ENCODE measurements around the gene WDFY2.

WDFY2 gene

GRCh38 chr13:51618626-51619025 lies 34.4 kb downstream of the WDFY2 start:
- no peak overlapping the region for H4K91ac ChIP-seq (ENCODE audit: low read depth, low read length)
- H3K18ac ChIP-seq (ENCODE audit: low read length), result no peak overlapping the region
- no peaks in the 10 kb centered on the region for H3K27me3 ChIP-seq (ENCODE audit: insufficient read depth, low read length)
- no peaks in the 10 kb centered on the region for H3K36me3 ChIP-seq (ENCODE audit: control insufficient read depth in 1 of 2, insufficient read depth in 2 of 2, low read length in 2 of 2)
- no peak overlapping the region for H3K14ac ChIP-seq (ENCODE audit: low read length)
- H2AK5ac ChIP-seq (ENCODE audit: low read length), result no peak overlapping the region
- no peak overlapping the region for H4K12ac ChIP-seq (ENCODE audit: low read depth, low read length)
- H3K4ac ChIP-seq (ENCODE audit: low read depth, low read length), result no peak overlapping the region
- H4K8ac ChIP-seq (ENCODE audit: low read depth, low read length), result no peak overlapping the region
- H3K79me2 ChIP-seq (ENCODE audit: control insufficient read depth, insufficient read depth, low read length, poor library complexity), result peaks cover 2% of the 10 kb centered on the region
- H3K27ac ChIP-seq (ENCODE audit: low read depth, low read length), result no peak overlapping the region
- WGBS (ENCODE audit: extremely low coverage, insufficient coverage, insufficient read length), result no CpG with 5 or more reads among the region's 1 CpG
- DNase-seq, result no peak
- no peaks in the 10 kb centered on the region for H3K79me1 ChIP-seq (ENCODE audit: low read length)
- no peaks in the 10 kb centered on the region for H3K9me3 ChIP-seq (ENCODE audit: insufficient read depth, low read depth, low read length)
- H2BK5ac ChIP-seq (ENCODE audit: low read depth, low read length, poor library complexity), result no peak overlapping the region
- no peak overlapping the region for H3K4me2 ChIP-seq (ENCODE audit: low read length)
- no peak overlapping the region for H2AFZ ChIP-seq (ENCODE audit: insufficient read depth, low read length, poor library complexity)
- H3K23ac ChIP-seq (ENCODE audit: low read length), result no peak overlapping the region
- H3K9ac ChIP-seq (ENCODE audit: low read length), result no peak overlapping the region
- peaks cover 0 to 7% of the 10 kb centered on the region in 2 experiments for H3K4me1 ChIP-seq (ENCODE audit: control insufficient read depth in 1 of 2, insufficient read depth in 2 of 2, low read length in 2 of 2)
- no peak overlapping the region for H2BK120ac ChIP-seq (ENCODE audit: insufficient read depth, low read length, poor library complexity)
- H2BK12ac ChIP-seq (ENCODE audit: low read length), result no peak overlapping the region
- no peak overlapping the region for H3K4me3 ChIP-seq (ENCODE audit: low read depth, low read length)

- Histone ChIP-seq H3K4me2 (ENCODE audit: low read length) (no peak overlapping the region), H3K36me3 (ENCODE audit: control insufficient read depth in 1 of 2, insufficient read depth in 2 of 2, low read length in 2 of 2) (no peaks in the 10 kb centered on the region), H3K9ac (ENCODE audit: low read length) (no peak overlapping the region), H3K4me1 (ENCODE audit: control insufficient read depth in 1 of 2, insufficient read depth in 2 of 2, low read length in 2 of 2) (peaks cover 0 to 7% of the 10 kb centered on the region in 2 experiments), H4K91ac (ENCODE audit: low read depth, low read length) (no peak overlapping the region), H3K4me3 (ENCODE audit: low read depth, low read length) (no peak overlapping the region), H3K9me3 (ENCODE audit: insufficient read depth, low read depth, low read length) (no peaks in the 10 kb centered on the region), H2BK120ac (ENCODE audit: insufficient read depth, low read length, poor library complexity) (no peak overlapping the region), H3K4ac (ENCODE audit: low read depth, low read length) (no peak overlapping the region), H3K79me2 (ENCODE audit: control insufficient read depth, insufficient read depth, low read length, poor library complexity) (peaks cover 2% of the 10 kb centered on the region), H2AK5ac (ENCODE audit: low read length) (no peak overlapping the region), H4K12ac (ENCODE audit: low read depth, low read length) (no peak overlapping the region), H4K8ac (ENCODE audit: low read depth, low read length) (no peak overlapping the region), H3K23ac (ENCODE audit: low read length) (no peak overlapping the region), H2BK5ac (ENCODE audit: low read depth, low read length, poor library complexity) (no peak overlapping the region), H3K79me1 (ENCODE audit: low read length) (no peaks in the 10 kb centered on the region), H3K18ac (ENCODE audit: low read length) (no peak overlapping the region), H3K14ac (ENCODE audit: low read length) (no peak overlapping the region), H2BK12ac (ENCODE audit: low read length) (no peak overlapping the region), H3K27ac (ENCODE audit: low read depth, low read length) (no peak overlapping the region), H2AFZ (ENCODE audit: insufficient read depth, low read length, poor library complexity) (no peak overlapping the region), H3K27me3 (ENCODE audit: insufficient read depth, low read length) (no peaks in the 10 kb centered on the region)
- no peak for DNase-seq
- no CpG with 5 or more reads among the region's 2 CpGs for WGBS (ENCODE audit: extremely low coverage, insufficient coverage, insufficient read length)
Measured at GRCh38 chr13:51619614-51620013, 35.4 kb downstream of the WDFY2 start.

GRCh38 chr13:51620165-51620983 lies 36.1 kb downstream of the WDFY2 start:
- Histone ChIP-seq H2AFZ (ENCODE audit: insufficient read depth, low read length, poor library complexity) (no peak overlapping the region), H3K27me3 (ENCODE audit: insufficient read depth, low read length) (no peaks in the 10 kb centered on the region), H3K18ac (ENCODE audit: low read length) (no peak overlapping the region), H3K23ac (ENCODE audit: low read length) (no peak overlapping the region), H2BK12ac (ENCODE audit: low read length) (no peak overlapping the region), H3K4me1 (ENCODE audit: control insufficient read depth in 1 of 2, insufficient read depth in 2 of 2, low read length in 2 of 2) (peaks cover 0 to 11% of the 10 kb centered on the region in 2 experiments), H4K91ac (ENCODE audit: low read depth, low read length) (no peak overlapping the region), H2BK120ac (ENCODE audit: insufficient read depth, low read length, poor library complexity) (no peak overlapping the region), H2BK5ac (ENCODE audit: low read depth, low read length, poor library complexity) (no peak overlapping the region), H4K8ac (ENCODE audit: low read depth, low read length) (no peak overlapping the region), H3K9me3 (ENCODE audit: insufficient read depth, low read depth, low read length) (peaks cover 2% of the 10 kb centered on the region), H3K4me3 (ENCODE audit: low read depth, low read length) (no peak overlapping the region), H3K27ac (ENCODE audit: low read depth, low read length) (no peak overlapping the region), H2AK5ac (ENCODE audit: low read length) (no peak overlapping the region), H3K79me1 (ENCODE audit: low read length) (no peaks in the 10 kb centered on the region), H3K4ac (ENCODE audit: low read depth, low read length) (no peak overlapping the region), H3K4me2 (ENCODE audit: low read length) (no peak overlapping the region), H3K9ac (ENCODE audit: low read length) (no peak overlapping the region), H3K36me3 (ENCODE audit: control insufficient read depth in 1 of 2, insufficient read depth in 2 of 2, low read length in 2 of 2) (no peaks in the 10 kb centered on the region), H4K12ac (ENCODE audit: low read depth, low read length) (no peak overlapping the region), H3K14ac (ENCODE audit: low read length) (no peak overlapping the region), H3K79me2 (ENCODE audit: control insufficient read depth, insufficient read depth, low read length, poor library complexity) (peaks cover 2% of the 10 kb centered on the region)
- WGBS (ENCODE audit: extremely low coverage, insufficient coverage, insufficient read length), result no CpG with 5 or more reads among the region's 11 CpGs
- DNase-seq, result no peak

- Histone ChIP-seq H3K36me3 (ENCODE audit: control insufficient read depth in 1 of 2, insufficient read depth in 2 of 2, low read length in 2 of 2) (no peaks in the 10 kb centered on the region), H3K27me3 (ENCODE audit: insufficient read depth, low read length) (no peaks in the 10 kb centered on the region), H3K4ac (ENCODE audit: low read depth, low read length) (no peak overlapping the region), H3K27ac (ENCODE audit: low read depth, low read length) (no peak overlapping the region), H4K12ac (ENCODE audit: low read depth, low read length) (no peak overlapping the region), H3K18ac (ENCODE audit: low read length) (no peak overlapping the region), H3K79me2 (ENCODE audit: control insufficient read depth, insufficient read depth, low read length, poor library complexity) (no peaks in the 10 kb centered on the region), H2AFZ (ENCODE audit: insufficient read depth, low read length, poor library complexity) (no peak overlapping the region), H3K4me1 (ENCODE audit: control insufficient read depth in 1 of 2, insufficient read depth in 2 of 2, low read length in 2 of 2) (peaks cover 0 to 11% of the 10 kb centered on the region in 2 experiments), H3K23ac (ENCODE audit: low read length) (no peak overlapping the region), H4K91ac (ENCODE audit: low read depth, low read length) (no peak overlapping the region), H3K4me2 (ENCODE audit: low read length) (no peak overlapping the region), H2BK12ac (ENCODE audit: low read length) (no peak overlapping the region), H2AK5ac (ENCODE audit: low read length) (no peak overlapping the region), H3K79me1 (ENCODE audit: low read length) (no peaks in the 10 kb centered on the region), H3K4me3 (ENCODE audit: low read depth, low read length) (no peak overlapping the region), H3K9me3 (ENCODE audit: insufficient read depth, low read depth, low read length) (peaks cover 2% of the 10 kb centered on the region), H2BK5ac (ENCODE audit: low read depth, low read length, poor library complexity) (no peak overlapping the region), H3K14ac (ENCODE audit: low read length) (no peak overlapping the region), H3K9ac (ENCODE audit: low read length) (no peak overlapping the region), H2BK120ac (ENCODE audit: insufficient read depth, low read length, poor library complexity) (no peak overlapping the region), H4K8ac (ENCODE audit: low read depth, low read length) (no peak overlapping the region)
- no CpG with 5 or more reads among the region's 2 CpGs for WGBS (ENCODE audit: extremely low coverage, insufficient coverage, insufficient read length)
- DNase-seq, result no peak
Measured at GRCh38 chr13:51621602-51622001, 37.3 kb downstream of the WDFY2 start.

Data from trophoblast cell (in vitro differentiated cells and primary cell).